OCI-LY7 (cell line): ENCODE data around the gene ABCC9. TPM values are rescaled to one million over a fixed set of nuclear protein-coding genes. Genes with fewer than 3 reads are reported as not detected.
A peak's percentile ranks its signal among the peaks of the same experiment; 100 is the strongest.

ENCODE experiments used
- Bru-seq: library from RNA; stranded (reverse); fragments of 400-500 nt; gene quantifications from one replicate; lab custom pipeline; 2021; lab: Mats Ljungman, UMichigan
- BruChase-seq, 2 experiments: library from RNA; stranded (reverse); fragments of 400-500 nt; gene quantifications; one replicate each; lab custom pipeline; 2021; lab: Mats Ljungman, UMichigan
- BruUV-seq: library from RNA; stranded (reverse); fragments of 400-500 nt; replicated peaks from 2 replicates; lab custom pipeline; 2021; lab: Mats Ljungman, UMichigan
- CTCF ChIA-PET: fragments of 300-600 bp; sonication (Branson Sonifier 250); formaldehyde crosslinking; loops from one replicate; lab custom pipeline; 2022; ENCODE audit warnings: antibody characterized with exemption; ENCODE audit not compliant: unreplicated experiment; lab: Charles Lee
- POLR2A ChIA-PET: fragments of 300-600 bp; sonication (Branson Sonifier 250); formaldehyde crosslinking; loops from one replicate; lab custom pipeline; 2022; ENCODE audit warnings: antibody characterized with exemption; lab: Charles Lee
- DNase-seq: peaks from one replicate; pipeline ENCODE4 v3.0.0-alpha.2; 2015; ENCODE audit warnings: low spot score
- H2AFZ ChIP-seq: fragments of 200-600 bp; sonication (generic), shearing (Covaris generic); 2 replicates; pipeline ENCODE4 v1.6.1; 2014; ENCODE audit warnings: mild to moderate bottlenecking, antibody characterized with exemption, low read length, moderate library complexity
- H3K27ac ChIP-seq: fragments of 200-600 bp; sonication (generic); 2 replicates; pipeline ENCODE4 v1.5.1; 2014; ENCODE audit warnings: mixed run types, low read depth, mild to moderate bottlenecking, moderate library complexity, low read length, inconsistent platforms; ENCODE audit not compliant: poor library complexity, severe bottlenecking
- H3K36me3 ChIP-seq: fragments of 200-600 bp; sonication (generic); 2 replicates; pipeline ENCODE4 v1.6.1; 2014; ENCODE audit warnings: mild to moderate bottlenecking, antibody characterized with exemption, low read length, moderate library complexity, mixed read lengths; ENCODE audit not compliant: insufficient read depth
- H3K4me1 ChIP-seq: fragments of 200-600 bp; sonication (generic); 2 replicates; pipeline ENCODE4 v1.5.1; 2014; ENCODE audit warnings: mild to moderate bottlenecking, low read length; ENCODE audit not compliant: insufficient read depth, poor library complexity, severe bottlenecking
- H3K4me2 ChIP-seq: fragments of 200-600 bp; sonication (generic); 2 replicates; pipeline ENCODE4 v1.6.1; 2014; ENCODE audit warnings: mild to moderate bottlenecking, low read length
- H3K4me3 ChIP-seq: fragments of 200-600 bp; sonication (generic); 2 replicates; pipeline ENCODE4 v1.5.1; 2014; ENCODE audit warnings: mild to moderate bottlenecking, low read depth, low read length; ENCODE audit not compliant: poor library complexity, severe bottlenecking
- H3K79me2 ChIP-seq: fragments of 200-600 bp; sonication (generic); 2 replicates; pipeline ENCODE4 v1.6.1; 2016; ENCODE audit warnings: low read depth, mild to moderate bottlenecking, low read length, moderate library complexity, mixed read lengths; ENCODE audit not compliant: insufficient read depth
- H3K9me2 ChIP-seq: fragments of 200-600 bp; sonication (generic); 2 replicates; pipeline ENCODE4 v1.6.1; 2016; ENCODE audit warnings: mild to moderate bottlenecking, low read length, mixed read lengths; ENCODE audit not compliant: insufficient read depth
- H3K9me3 ChIP-seq: fragments of 200-600 bp; sonication (generic); 2 replicates; pipeline ENCODE4 v1.6.1; 2014; ENCODE audit warnings: mild to moderate bottlenecking, mixed run types, low read length, mixed read lengths
- H4K20me1 ChIP-seq: fragments of 200-600 bp; sonication (generic); 2 replicates; pipeline ENCODE4 v1.6.1; 2014; ENCODE audit warnings: mild to moderate bottlenecking, antibody characterized with exemption, low read length, moderate library complexity, mixed read lengths; ENCODE audit not compliant: insufficient read depth
- EZH2phosphoT487 ChIP-seq: fragments of 200-600 bp; sonication (generic); IDR thresholded peaks from 2 replicates; pipeline ENCODE4 v1.6.1; 2018; ENCODE audit warnings: low read depth, borderline replicate concordance, mild to moderate bottlenecking, mixed run types, antibody characterized with exemption, low read length, moderate library complexity, mixed read lengths
- intact Hi-C: fragments of 100-400 bp; cut with micrococcal nuclease; formaldehyde crosslinking; loops from one replicate; pipeline ENCODE4 v1.10.0; 2022; ENCODE audit not compliant: unreplicated experiment
- long read RNA-seq: library from polyadenylated mRNA; stranded (forward); transcript quantifications from one replicate; pipeline ENCODE4 v2.0.0, GENCODE V29; 2022
- total RNA-seq, 2 experiments: library from RNA; depleted of rRNA in 1 of 2; stranded (reverse); fragments of >200 nt in 1 of 2; shearing (Covaris generic) in 1 of 2; gene quantifications; 2 replicates each; pipeline ENCODE4 v1.2.3, GENCODE V29; 2014 to 2022
- TF ChIP-seq, protein P1 (sequence below): fragments of 200-600 bp; sonication (generic); conservative IDR thresholded peaks from 2 replicates; pipeline ENCODE4 v1.5.1; 2014; ENCODE audit warnings: mild to moderate bottlenecking, antibody characterized with exemption, low read length, moderate library complexity, mixed read lengths

Gene ABCC9
- total RNA-seq (2014; rRNA removed; shearing (Covaris generic)) (not detected in 2 replicates), total RNA-seq (2022) (not detected in 2 replicates), Bru-seq, nascent RNA (not detected), BruChase-seq, experiment 1, labeled RNA remaining after a 6-hour chase (not detected), BruChase-seq, experiment 2, labeled RNA remaining after a 2-hour chase (percentile 1 among the genes with signal in this experiment)
- long read RNA-seq: 0 reads

DNA sequence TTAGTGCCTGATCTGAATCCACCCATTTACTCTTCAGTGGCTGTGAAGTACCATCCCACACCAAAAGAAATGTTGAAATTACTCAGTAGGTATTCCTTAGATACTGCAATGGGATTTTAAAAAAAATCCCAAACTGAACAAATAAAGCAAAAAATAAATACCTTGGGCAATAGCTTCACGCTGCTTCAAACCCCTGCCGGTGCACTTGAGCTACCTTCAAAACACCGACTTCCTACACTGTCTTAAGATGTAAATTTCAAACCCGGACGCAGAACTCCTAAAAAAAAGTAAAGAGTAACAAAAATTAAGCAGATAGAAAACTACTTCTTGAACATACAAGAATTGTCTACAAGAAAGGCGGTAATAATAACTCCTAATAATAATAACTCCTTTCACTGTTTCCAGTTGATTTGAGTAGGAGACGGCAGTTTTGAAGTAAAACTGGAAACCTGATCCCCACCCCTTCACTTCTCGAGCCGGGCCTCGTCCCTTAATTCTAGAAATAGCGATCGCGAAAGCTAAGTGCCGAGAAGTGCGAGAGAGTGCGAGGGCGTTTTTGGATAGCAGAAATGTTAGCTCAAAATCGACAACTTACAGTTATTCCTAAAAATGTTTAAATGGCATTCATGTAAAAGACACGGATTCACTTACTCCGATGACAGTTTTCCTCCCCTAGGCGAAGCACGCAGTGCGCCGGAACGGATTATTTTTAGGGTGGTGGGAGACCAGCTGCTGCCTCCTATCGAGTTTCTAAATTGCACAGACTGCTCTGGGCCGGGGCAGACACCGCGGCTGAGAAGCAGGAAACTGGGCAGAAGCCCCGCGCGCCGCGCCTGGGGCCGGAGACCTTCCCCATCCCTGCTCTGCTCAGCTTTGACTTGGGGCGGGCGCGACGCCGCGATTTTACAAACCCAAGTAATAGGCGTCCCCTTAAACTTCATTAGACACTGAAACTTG lies at the start of gene ABCC9:
TSS of gene ABCC9 (minus strand) at position 878 of the 957 bp plus-strand sequence. CDS start 4,752 bp downstream, outside the sequence.
- H3K27ac ChIP-seq: no peak within 1 kb of the TSS
- intact Hi-C loops: no loop called here
- TF ChIP-seq, protein P1, sequence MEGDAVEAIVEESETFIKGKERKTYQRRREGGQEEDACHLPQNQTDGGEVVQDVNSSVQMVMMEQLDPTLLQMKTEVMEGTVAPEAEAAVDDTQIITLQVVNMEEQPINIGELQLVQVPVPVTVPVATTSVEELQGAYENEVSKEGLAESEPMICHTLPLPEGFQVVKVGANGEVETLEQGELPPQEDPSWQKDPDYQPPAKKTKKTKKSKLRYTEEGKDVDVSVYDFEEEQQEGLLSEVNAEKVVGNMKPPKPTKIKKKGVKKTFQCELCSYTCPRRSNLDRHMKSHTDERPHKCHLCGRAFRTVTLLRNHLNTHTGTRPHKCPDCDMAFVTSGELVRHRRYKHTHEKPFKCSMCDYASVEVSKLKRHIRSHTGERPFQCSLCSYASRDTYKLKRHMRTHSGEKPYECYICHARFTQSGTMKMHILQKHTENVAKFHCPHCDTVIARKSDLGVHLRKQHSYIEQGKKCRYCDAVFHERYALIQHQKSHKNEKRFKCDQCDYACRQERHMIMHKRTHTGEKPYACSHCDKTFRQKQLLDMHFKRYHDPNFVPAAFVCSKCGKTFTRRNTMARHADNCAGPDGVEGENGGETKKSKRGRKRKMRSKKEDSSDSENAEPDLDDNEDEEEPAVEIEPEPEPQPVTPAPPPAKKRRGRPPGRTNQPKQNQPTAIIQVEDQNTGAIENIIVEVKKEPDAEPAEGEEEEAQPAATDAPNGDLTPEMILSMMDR: no peak
- no peak for TF ChIP-seq EZH2phosphoT487
- H3K4me3 ChIP-seq: no peak within 1 kb of the TSS
- no peak within 1 kb of the TSS for H3K4me2 ChIP-seq
- no peaks in the 10 kb centered on the region for H3K4me1 ChIP-seq
- H3K79me2 ChIP-seq: no peaks in the 10 kb centered on the region
- H3K9me2 ChIP-seq: no peaks in the 10 kb centered on the region
- no peak for DNase-seq
- no peaks in the 10 kb centered on the region for H4K20me1 ChIP-seq
- no peak within 1 kb of the TSS for H2AFZ ChIP-seq
- ChIA-PET CTCF (no interaction called here), POLR2A (interaction anchor here (0.5 to 0.6 kb wide), 2 partner anchors 19 to 1101 kb away, joined by 3 read pairs; no protein-coding TSS in a partner anchor)
- no peaks in the 10 kb centered on the region for H3K9me3 ChIP-seq
- BruUV-seq: no TSS peak
- no peaks in the 10 kb centered on the region for H3K36me3 ChIP-seq

- Histone ChIP-seq H3K79me2 (no peaks in the 10 kb centered on the region), H3K4me3 (no peak overlapping the region), H4K20me1 (no peaks in the 10 kb centered on the region), H3K9me3 (no peaks in the 10 kb centered on the region), H3K4me2 (no peak overlapping the region), H3K4me1 (peaks cover 8% of the 10 kb centered on the region), H3K36me3 (no peaks in the 10 kb centered on the region), H3K9me2 (no peaks in the 10 kb centered on the region), H3K27ac (no peak overlapping the region), H2AFZ (no peak overlapping the region)
- BruUV-seq: no TSS peak
- CTCF ChIA-PET: interaction anchor here (0.6 to 1.1 kb wide), 3 partner anchors 10 to 453 kb away, joined by 3 to 4 read pairs (median 3); no protein-coding TSS in a partner anchor
- DNase-seq: peak; percentile 14
- TF ChIP-seq, protein P1: peak; percentile 78
- no peak for TF ChIP-seq EZH2phosphoT487
- POLR2A ChIA-PET: interaction anchor here (0.6 kb wide), 1 partner anchor 68 kb away, joined by 5 read pairs; no protein-coding TSS in a partner anchor
- intact Hi-C loops: no loop called here
Observed at GRCh38 chr12:21989819-21990412, 48.7 kb upstream of the ABCC9 start.
